ENCODE results near the gene CCDC7. TPM values are rescaled to one million over a fixed set of nuclear protein-coding genes. Genes with fewer than 3 reads are reported as not detected.
"Not testable (repeated sequence)": the region's sequence is repeated elsewhere in the genome, so short reads cannot be mapped to it uniquely, and the experiment has no call there.

CCDC7 gene
- total RNA-seq, 4 donors from 2014 or later = 2.4 to 12.5 (median 10.5) TPM

DNA sequence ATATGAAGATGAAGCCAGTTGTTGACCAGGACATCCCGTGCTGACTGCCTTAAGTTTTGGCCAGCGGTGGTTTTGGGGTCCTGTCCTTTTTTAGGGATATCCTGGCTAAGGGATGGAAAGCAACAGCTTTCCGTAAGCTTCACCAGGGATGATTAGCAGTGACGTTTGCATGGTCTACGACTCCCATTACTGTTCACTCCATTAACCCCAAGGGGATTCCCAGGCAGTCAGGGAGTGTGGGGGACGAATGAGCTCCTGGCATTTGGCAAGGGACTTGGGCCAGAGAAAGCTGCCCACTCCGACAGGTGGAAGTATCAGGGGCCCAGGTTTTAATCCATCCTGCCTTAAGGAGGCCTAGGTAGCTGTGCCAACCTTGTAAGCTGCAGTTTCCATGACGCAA, 445.3 kb downstream of the CCDC7 start:
- TF ChIP-seq, protein P1, sequence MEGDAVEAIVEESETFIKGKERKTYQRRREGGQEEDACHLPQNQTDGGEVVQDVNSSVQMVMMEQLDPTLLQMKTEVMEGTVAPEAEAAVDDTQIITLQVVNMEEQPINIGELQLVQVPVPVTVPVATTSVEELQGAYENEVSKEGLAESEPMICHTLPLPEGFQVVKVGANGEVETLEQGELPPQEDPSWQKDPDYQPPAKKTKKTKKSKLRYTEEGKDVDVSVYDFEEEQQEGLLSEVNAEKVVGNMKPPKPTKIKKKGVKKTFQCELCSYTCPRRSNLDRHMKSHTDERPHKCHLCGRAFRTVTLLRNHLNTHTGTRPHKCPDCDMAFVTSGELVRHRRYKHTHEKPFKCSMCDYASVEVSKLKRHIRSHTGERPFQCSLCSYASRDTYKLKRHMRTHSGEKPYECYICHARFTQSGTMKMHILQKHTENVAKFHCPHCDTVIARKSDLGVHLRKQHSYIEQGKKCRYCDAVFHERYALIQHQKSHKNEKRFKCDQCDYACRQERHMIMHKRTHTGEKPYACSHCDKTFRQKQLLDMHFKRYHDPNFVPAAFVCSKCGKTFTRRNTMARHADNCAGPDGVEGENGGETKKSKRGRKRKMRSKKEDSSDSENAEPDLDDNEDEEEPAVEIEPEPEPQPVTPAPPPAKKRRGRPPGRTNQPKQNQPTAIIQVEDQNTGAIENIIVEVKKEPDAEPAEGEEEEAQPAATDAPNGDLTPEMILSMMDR (IDR thresholded peaks at IDR 0.05) = no peak
- no peak for TF ChIP-seq POLR2A (IDR thresholded peaks at IDR 0.05)
- intact Hi-C loops (cut with DNase I; ENCODE audit: low total_unique reads) = no loop called here
- no peak overlapping the region for H3K4me3 ChIP-seq (ENCODE audit: low read depth, poor library complexity, severe bottlenecking)
- DNase-seq (ENCODE audit: low spot score in 2 of 2) = no peak
- 76 to 81% methylated on average over 8 of the region's 8 CpGs for whole genome bisulfite sequencing, 2 donors

DNA sequence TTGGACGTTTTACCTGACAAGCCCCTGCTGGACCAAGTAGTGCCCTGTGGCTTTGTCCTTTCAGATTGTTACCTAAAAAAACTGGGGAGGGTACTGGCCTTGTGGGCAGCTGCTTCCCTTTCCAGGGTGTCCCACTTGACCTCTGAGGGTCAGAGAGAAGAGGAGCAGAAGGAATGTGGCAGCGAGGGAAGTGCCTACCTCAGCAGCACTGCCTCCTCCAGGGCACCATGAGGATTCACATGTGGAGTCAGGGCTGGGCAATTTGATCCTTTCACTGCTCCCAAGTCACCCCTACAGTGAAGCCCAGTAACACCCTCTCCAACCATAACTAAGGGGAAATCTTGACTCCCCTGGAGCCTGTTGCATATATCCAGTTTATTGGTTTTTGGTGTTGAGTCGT, 447.5 kb downstream of the CCDC7 start:
- WGBS, 2 donors = 58 to 61% methylated on average over 3 of the region's 3 CpGs
- no peak for DNase-seq (ENCODE audit: low spot score in 2 of 2)
- H3K4me3 ChIP-seq (ENCODE audit: low read depth, poor library complexity, severe bottlenecking) = no peak overlapping the region
- intact Hi-C loops (cut with DNase I; ENCODE audit: low total_unique reads) = no loop called here
- TF ChIP-seq POLR2A (IDR thresholded peaks at IDR 0.05) = no peak
- TF ChIP-seq, protein P1 (IDR thresholded peaks at IDR 0.05) = no peak

DNA sequence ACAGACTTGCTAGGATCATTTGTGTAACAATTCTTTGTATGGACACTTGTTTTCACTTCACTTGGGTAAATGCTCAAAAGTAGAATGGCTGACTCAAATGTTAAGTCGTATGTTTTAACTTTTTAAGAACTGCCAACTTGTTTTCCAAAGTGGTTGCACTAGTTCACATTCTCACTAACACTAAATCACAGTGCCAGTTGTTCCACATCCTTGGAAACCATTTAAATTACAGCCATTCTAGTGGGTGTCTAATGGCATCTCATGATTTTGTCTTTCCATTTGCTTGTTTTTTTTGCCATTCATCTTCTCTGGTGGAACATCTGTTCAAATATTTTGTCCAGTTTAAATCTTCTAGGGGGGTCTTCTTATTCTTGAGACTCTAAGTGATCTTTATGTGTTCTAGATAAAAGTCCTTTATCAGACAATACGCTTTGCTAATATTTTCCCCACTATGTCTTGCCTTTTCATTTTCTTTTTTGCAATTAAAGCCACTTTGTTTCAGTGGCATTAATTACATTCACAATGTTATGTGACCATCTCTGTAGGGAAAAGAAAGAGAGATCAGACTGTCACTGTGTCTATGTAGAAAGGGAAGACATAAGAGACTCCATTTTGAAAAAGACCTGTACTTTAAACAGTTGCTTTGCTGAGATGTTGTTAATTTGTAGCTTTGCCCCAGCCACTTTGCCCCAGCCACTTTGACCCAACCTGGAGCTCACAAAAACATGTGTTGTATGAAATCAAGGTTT, 448.1 kb downstream of the CCDC7 start:
- WGBS, 2 donors = 86 to 87% methylated on average over 2 of the region's 2 CpGs
- TF ChIP-seq, protein P1 (IDR thresholded peaks at IDR 0.05) = no peak
- TF ChIP-seq POLR2A (IDR thresholded peaks at IDR 0.05) = no peak
- DNase-seq (ENCODE audit: low spot score in 2 of 2) = no peak
- H3K4me3 ChIP-seq (ENCODE audit: low read depth, poor library complexity, severe bottlenecking) = no peak overlapping the region
- intact Hi-C loops (cut with DNase I; ENCODE audit: low total_unique reads) = no loop called here

DNA sequence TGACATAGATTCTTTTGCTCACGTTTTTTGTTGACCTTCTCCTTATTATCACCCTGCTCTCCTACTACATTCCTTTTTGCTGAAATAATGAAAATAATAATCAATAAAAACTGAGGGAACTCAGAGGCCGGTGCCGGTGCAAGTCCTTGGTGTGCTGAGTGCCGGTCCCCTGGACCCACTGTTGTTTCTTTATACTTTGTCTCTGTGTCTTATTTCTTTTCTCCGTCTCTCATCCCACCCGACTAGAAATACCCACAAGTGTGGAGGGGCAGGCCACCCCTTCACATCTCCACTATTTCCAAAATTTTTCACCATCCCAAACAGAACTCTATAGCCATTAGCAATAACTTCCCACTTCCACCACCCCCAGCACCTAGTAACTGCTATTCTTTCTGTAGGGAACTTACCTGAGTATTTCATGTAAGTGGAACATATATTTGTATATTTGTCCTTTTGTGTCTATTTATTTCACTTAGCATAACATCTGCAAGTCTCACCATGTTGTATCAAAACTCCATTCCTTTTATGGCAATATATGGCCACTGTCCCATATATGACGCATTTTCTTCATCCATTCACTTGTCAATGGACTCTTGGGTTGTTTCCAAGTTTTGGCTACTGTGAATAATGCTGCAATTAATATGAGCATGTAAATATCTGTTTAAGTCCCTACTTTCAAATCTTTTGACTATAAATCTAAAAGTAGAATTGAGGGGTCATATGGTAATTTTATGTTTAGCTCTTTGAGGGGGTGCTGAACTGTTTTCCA, 449.4 kb downstream of the CCDC7 start:
- 87 to 91% methylated on average over 7 of the region's 7 CpGs for WGBS, 2 donors
- H3K4me3 ChIP-seq (ENCODE audit: low read depth, poor library complexity, severe bottlenecking); intact Hi-C loops (cut with DNase I; ENCODE audit: low total_unique reads); DNase-seq (ENCODE audit: low spot score in 2 of 2): not testable (repeated sequence)

DNA sequence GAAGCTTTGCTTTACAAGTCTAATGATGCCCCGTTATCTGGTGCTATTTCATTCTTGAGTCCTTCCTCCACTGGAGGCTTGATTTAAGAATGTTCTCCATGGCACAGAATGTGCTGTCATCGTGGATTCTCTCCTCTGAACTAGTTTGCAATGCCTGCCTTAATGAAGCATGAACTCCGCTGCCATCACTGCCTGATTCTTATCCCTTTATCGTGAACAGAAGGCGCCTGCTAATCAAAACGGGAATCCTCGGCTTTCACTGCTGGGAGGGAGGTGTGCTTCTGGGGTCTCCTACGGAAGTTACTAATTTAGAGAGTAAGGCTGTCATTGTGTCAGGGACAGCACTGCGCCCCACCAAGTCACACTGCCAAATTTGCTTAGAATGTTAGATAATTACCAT, 455.9 kb downstream of the CCDC7 start:
- no peak for DNase-seq (ENCODE audit: low spot score in 2 of 2)
- H3K4me3 ChIP-seq (ENCODE audit: low read depth, poor library complexity, severe bottlenecking) = no peak overlapping the region
- intact Hi-C loops (cut with DNase I; ENCODE audit: low total_unique reads) = no loop called here
- WGBS, 2 donors = 89 to 90% methylated on average over 9 of the region's 9 CpGs
- TF ChIP-seq, protein P1 (IDR thresholded peaks at IDR 0.05) = no peak
- TF ChIP-seq POLR2A (IDR thresholded peaks at IDR 0.05) = no peak

DNA sequence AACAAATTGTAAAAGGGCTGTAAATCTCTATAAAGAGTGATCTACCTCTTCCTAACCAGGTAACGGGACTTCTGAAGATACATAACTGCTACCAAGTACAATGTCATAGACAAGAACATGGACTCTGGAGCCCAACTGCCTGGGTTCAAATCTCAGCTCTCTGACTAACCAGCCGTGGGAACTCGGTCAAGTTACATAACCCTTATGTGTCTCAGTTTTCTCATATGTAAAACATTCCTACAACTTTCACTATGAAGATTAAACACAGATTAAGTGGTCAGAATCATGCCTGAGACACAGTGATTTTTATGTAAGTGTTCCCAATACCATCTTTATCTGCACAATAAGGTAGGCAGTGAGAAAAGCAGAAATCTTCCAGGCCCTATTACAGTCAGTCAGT, 459.5 kb downstream of the CCDC7 start:
- 90 to 91% methylated on average over 3 of the region's 3 CpGs for WGBS, 2 donors
- TF ChIP-seq, protein P1 (IDR thresholded peaks at IDR 0.05) = no peak
- TF ChIP-seq POLR2A (IDR thresholded peaks at IDR 0.05) = no peak
- DNase-seq (ENCODE audit: low spot score in 2 of 2) = no peak
- intact Hi-C loops (cut with DNase I; ENCODE audit: low total_unique reads) = no loop called here
- H3K4me3 ChIP-seq (ENCODE audit: low read depth, poor library complexity, severe bottlenecking) = no peak overlapping the region
